HUDEP-2 (cell line): Measurements from ENCODE around the gene MAPK1.
"Not testable (repeated sequence)": the region's sequence is repeated elsewhere in the genome, so short reads cannot be mapped to it uniquely, and the experiment has no call there.

Source experiments
- DNase-seq, 76 experiments: peaks; one replicate each; lab custom pipeline; 2025; ENCODE audit not compliant: unreplicated experiment in 76 of 76; lab: John Stamatoyannopoulos, UW

Gene MAPK1

GRCh38 chr22:21793716-21794115, 73.7 kb downstream of the MAPK1 start:
- not testable (repeated sequence) for DNase-seq

GRCh38 chr22:21791635-21792625, 75.5 kb downstream of the MAPK1 start:
- DNase-seq: peak in 73 of 76 experiments; percentile 8 to 96 (median 65)

GRCh38 chr22:21790849-21791610, 76.4 kb downstream of the MAPK1 start:
- not testable (repeated sequence) for DNase-seq

- DNase-seq: no peak
Observed at GRCh38 chr22:21790359-21790758, 77.1 kb downstream of the MAPK1 start.

GRCh38 chr22:21787565-21787964, 79.9 kb downstream of the MAPK1 start:
- not testable (repeated sequence) for DNase-seq

GRCh38 chr22:21780259-21780658, 87.2 kb downstream of the MAPK1 start:
- DNase-seq: no peak

- DNase-seq: no peak
Observed at GRCh38 chr22:21779444-21779843, 88.0 kb downstream of the MAPK1 start.

GRCh38 chr22:21778705-21779363, 88.6 kb downstream of the MAPK1 start:
- peak in 8 of 76 experiments; percentile 3 to 38 (median 12) for DNase-seq

GRCh38 chr22:21771631-21771976, 95.8 kb downstream of the MAPK1 start:
- no peak for DNase-seq

GRCh38 chr22:21768435-21768834, 99.0 kb downstream of the MAPK1 start:
- DNase-seq: no peak

- no peak for DNase-seq
Observed at GRCh38 chr22:21766691-21767462, 100.6 kb downstream of the MAPK1 start.

- no peak for DNase-seq
Observed at GRCh38 chr22:21765909-21766529, 101.4 kb downstream of the MAPK1 start.

GRCh38 chr22:21764038-21764804, 103.2 kb downstream of the MAPK1 start:
- no peak for DNase-seq

GRCh38 chr22:21762712-21763581, 104.5 kb downstream of the MAPK1 start:
- DNase-seq: no peak

GRCh38 chr22:21761994-21762680, 105.3 kb downstream of the MAPK1 start:
- DNase-seq: no peak

- DNase-seq: no peak
Observed at GRCh38 chr22:21761086-21761485, 106.4 kb downstream of the MAPK1 start.

- DNase-seq: no peak
Observed at GRCh38 chr22:21760640-21761039, 106.8 kb downstream of the MAPK1 start.
